Left forelimb (tissue), 1 donor: ENCODE data around the gene NPC1L1.

Experiments
- DNase-seq: peaks from one replicate; pipeline ENCODE4 v3.0.0-alpha.2; 2018; ENCODE audit warnings: low spot score

The NPC1L1 gene, protein sequence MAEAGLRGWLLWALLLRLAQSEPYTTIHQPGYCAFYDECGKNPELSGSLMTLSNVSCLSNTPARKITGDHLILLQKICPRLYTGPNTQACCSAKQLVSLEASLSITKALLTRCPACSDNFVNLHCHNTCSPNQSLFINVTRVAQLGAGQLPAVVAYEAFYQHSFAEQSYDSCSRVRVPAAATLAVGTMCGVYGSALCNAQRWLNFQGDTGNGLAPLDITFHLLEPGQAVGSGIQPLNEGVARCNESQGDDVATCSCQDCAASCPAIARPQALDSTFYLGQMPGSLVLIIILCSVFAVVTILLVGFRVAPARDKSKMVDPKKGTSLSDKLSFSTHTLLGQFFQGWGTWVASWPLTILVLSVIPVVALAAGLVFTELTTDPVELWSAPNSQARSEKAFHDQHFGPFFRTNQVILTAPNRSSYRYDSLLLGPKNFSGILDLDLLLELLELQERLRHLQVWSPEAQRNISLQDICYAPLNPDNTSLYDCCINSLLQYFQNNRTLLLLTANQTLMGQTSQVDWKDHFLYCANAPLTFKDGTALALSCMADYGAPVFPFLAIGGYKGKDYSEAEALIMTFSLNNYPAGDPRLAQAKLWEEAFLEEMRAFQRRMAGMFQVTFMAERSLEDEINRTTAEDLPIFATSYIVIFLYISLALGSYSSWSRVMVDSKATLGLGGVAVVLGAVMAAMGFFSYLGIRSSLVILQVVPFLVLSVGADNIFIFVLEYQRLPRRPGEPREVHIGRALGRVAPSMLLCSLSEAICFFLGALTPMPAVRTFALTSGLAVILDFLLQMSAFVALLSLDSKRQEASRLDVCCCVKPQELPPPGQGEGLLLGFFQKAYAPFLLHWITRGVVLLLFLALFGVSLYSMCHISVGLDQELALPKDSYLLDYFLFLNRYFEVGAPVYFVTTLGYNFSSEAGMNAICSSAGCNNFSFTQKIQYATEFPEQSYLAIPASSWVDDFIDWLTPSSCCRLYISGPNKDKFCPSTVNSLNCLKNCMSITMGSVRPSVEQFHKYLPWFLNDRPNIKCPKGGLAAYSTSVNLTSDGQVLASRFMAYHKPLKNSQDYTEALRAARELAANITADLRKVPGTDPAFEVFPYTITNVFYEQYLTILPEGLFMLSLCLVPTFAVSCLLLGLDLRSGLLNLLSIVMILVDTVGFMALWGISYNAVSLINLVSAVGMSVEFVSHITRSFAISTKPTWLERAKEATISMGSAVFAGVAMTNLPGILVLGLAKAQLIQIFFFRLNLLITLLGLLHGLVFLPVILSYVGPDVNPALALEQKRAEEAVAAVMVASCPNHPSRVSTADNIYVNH (N-terminal part only)

DNA sequence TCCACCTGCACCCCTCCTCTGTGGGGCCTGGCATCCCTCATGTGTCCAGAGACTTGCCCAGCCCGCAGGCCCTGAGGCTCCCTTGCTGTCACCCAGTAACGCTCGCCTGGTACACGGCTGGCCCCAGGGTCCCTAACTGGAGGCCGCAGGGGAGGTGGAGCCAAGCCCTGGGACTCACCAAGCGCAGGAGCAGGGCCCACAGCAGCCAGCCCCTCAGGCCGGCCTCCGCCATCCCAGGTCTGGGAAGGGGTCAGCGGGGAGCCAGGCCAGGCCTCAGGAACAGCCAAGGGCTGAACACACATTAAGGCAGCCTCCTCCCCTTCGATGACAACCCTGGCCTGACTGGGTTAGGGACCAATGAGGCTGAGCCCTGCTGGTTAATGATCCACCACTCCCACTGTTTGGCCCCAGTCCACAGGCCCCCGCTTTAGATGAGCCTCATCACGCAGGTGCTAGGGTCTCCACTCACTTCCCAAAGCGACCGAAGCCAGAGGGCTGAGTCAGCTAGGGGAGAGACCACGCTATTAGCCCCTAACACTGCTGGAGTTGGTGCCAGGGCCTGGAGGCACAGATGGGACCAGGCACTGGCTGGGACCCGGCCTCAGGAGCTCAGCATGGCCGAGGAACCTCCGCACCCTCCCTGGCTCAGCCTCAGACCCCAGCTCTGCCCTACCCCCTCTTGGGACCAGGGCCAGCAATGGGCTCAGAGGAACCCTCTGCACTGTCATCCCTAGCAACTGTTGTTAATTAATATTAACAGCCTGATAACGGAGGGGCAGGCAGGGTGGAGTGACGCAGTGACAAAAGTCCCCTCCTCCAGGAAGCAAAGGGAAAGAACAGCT, at the start of gene NPC1L1:
Gene NPC1L1 (minus strand): TSS at position 303 of the 842 bp plus-strand sequence. CDS start 71 bp downstream, at position 232.
- DNase-seq = no peak

DNA sequence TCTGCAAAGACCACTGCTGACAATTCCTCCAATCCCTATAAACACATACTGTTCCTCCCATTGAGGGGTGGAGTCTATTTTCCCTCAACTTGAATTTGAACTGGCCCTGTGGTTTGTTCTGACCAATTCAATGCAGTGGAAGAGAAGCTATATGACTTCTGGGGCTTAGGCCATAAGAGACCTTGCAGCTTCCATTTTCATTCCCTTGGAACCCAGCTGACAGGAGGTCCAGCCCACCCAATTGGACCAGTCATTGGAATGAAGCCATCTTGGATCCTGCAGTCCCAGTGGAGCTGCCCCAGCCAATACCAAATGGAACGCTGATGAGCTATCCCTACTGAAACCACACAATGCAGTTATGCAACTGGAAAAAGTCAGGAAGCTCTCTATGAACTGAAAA, 49.8 kb upstream of the NPC1L1 start:
- no peak for DNase-seq

DNA sequence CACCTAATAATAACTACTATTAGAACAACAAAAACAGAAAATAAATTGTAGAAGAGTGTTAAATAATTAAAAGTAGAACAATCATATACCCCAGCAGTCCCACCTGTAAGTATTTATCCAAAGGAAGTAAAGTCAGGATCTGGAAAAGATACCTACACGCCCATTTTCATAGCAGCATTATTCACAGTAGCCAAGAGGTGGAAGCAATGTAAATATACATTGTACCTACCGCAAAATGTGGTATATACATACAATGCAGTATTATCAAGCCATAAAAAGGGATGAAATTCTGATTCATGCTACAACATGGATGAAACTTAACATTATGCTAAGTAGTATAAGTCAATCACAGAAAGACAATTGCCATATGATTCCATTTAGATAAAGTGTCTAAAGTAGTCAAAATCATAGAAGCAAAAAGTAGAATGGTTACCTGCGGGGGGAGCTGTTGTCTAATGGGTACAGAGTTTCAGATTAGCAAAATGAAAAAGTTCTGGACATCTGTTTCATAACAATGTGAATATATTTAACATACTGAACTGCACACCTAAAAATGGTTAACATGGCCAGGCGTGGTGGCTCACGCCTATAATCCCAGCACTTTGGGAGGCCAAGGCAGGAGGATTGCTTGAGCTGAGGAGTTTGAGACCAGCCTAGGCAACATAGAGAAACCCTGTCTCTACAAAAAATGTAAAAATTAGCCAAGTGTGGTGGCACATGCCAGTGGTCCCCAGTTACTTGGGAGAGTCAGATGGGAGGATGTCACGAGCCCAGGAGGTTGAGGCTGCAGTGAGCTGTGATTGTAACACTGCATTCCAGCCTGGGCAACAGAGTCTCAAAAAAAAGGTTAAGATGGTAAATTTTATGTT, 46.9 kb upstream of the NPC1L1 start:
- DNase-seq = no peak

DNA sequence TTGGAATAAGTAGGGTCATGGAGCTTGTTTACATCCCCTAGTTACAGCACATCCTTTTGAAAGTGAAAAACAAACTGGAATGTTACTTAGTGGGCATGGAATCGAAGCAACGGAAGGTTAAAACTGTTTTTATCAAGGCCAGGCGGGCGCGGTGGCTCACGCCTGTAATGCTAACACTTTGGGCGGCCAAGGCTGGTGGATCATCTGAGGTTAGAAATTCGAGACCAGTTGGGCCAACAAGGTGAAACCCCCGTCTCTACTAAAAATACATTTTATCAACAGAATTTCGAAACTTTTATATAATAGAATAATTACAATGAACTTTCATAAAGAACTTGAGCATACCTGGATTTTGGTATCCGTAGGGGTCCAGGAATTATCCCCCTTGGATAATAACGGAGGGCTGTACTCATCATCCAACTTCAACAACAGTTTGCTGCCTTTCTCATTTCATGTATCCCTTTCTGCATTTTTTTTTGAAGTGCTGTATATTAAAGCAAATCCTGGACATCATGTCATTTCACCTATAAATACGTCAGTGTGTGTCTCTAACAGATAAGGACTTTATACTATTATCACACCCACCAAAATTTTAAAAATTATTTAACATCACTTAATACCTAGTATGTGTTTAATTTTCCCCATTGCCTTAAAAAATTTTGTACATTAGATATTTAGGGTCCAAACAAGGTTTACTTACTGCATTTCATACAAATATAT, 42.2 kb upstream of the NPC1L1 start:
- no peak for DNase-seq

DNA sequence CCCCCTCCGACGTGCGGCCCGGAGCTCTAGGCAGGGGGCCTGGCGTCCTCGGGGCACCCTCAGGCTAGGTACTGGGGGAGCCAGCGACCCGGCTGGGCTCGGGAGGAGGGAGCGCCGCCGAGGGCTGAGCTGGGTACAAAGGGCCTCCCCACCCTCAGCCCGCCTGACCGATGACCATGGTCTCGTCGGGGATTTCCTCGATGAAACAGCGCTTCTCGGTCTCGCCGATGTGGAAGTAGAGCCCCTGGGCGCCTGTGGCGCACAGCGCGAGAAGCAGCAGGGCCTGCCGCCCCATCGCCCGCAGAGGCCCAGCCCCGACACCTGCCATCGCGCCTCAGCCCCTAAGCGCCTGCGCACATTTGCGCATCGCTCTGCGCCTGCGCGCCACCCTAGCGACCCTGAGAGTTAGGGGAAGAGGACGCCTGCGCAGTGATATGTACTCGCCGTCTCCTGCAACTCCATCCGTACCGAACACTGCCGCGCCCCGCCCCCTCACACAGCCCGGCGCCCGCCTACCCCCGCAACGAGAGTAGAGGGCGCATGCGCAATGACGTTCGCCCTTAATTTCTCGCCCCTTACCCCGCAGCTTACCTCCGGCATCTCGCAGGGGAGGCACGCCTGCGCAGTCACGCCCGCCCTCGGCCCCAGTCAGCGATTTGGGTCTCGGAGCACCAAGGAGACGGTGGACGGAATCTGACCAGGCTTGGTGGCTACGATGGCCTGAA, 40.9 kb upstream of the NPC1L1 start, which contains the start of gene TMED4:
Gene TMED4 (minus strand): TSS at position 353 of the 725 bp plus-strand sequence. CDS start 25 bp downstream, at position 328.
- DNase-seq = peak; percentile 99

DNA sequence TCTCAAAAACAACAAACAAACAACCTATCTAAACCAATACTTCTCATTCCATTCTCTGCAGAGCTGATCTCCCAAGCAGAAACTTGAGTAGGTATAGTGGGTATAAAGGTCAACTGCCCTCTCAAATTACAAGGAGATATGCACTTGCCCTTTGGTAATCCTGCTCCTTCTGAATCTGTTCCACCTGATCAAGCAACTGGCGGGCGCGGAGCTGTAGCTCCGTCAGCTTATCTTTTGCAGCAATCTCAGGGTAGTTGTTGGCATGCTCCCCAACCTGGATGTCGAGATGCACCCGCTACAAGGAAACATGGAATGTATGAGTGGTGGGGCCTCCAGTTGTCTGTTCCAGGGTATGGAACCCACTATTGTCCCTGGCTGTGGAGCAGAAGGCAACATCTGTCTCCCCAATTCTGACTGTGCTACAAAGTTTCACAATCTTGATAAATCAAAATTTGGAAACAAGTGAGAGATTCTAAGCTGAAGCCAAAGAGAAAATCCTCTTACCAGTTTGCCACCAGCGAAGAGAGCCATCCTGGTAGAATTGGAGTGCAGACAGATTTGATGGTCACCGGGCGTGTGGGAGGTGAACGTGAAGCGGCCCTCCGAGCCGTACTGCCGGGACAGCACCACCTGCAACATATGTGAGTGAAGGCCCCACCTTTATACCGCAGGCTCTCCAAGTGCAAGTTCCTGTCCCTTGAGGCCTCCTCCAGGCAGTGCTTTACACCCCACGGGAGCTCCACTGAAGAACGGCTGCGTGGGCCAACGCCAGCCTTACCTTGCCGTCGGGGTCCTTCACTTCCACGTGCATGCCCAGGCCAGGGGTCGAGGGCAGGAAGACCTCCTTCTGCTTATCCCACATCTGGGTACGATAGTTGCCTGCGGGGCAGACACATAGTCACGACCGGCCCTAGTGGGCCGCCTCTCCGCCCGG, 40.1 kb upstream of the NPC1L1 start:
- no peak for DNase-seq

DNA sequence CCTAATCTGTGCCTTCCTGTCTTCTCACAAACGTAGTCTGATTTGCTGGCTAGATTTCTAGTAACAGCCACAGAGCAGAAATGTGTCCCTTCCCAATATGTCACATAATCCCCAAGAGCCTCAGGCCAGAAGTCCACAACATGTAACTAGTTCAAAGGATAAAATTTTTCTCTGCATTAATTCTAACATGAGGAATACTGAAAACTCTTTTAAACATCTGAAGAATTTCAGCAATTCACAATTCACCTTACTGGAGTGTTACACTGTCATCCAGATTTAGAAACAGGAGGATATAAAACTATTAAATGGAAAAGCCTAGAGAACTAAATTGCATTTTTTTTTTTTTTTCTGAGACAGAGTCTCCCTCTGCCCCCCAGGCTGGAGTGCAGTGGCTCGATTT, 35.1 kb upstream of the NPC1L1 start:
- DNase-seq = no peak

DNA sequence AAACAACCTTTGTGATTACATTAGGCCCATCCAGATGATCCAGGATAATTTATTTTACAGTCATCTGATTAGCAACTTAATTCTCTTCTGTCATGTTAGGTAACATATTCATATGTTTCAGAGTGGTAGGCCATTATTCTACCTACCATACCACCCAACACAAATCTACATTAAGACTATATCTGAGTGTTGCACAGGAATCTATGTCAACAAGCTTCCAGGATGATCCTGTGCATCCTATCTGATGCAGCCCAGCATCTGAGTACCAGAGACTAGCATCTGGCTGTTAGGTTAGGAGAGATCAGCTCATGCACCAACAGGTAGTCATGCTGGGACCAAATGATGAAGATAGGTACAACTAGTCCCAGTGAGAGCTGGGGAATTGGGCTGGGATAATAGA, 33.9 kb upstream of the NPC1L1 start:
- no peak for DNase-seq

DNA sequence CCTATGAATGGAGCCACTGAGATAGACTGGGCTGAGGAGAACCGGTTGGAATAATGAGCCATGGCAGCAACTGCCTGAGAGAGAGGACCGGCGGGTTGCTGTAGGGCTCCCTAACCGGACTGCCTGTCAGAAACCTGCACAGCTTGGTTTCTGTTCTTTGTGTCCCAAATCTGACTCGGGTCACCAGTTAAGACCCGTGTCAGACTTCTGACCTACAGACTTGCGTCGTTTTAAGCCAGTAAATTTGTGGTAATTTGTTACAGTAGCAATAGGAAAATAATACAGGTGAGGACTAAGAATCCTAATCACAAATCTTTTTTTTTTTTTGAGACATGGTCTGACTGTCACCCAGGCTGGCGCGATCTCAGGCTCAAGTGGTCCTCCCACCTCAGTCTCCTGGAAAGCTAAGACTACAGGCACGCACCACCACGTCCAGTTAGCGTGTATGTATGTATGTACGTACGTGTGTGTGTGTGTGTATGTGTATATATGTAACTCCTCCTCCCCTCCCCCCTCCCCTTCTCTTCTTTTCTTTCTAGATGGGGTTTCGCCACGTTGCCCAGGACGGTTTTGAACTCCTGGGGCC, 33.2 kb upstream of the NPC1L1 start:
- no peak for DNase-seq

DNA sequence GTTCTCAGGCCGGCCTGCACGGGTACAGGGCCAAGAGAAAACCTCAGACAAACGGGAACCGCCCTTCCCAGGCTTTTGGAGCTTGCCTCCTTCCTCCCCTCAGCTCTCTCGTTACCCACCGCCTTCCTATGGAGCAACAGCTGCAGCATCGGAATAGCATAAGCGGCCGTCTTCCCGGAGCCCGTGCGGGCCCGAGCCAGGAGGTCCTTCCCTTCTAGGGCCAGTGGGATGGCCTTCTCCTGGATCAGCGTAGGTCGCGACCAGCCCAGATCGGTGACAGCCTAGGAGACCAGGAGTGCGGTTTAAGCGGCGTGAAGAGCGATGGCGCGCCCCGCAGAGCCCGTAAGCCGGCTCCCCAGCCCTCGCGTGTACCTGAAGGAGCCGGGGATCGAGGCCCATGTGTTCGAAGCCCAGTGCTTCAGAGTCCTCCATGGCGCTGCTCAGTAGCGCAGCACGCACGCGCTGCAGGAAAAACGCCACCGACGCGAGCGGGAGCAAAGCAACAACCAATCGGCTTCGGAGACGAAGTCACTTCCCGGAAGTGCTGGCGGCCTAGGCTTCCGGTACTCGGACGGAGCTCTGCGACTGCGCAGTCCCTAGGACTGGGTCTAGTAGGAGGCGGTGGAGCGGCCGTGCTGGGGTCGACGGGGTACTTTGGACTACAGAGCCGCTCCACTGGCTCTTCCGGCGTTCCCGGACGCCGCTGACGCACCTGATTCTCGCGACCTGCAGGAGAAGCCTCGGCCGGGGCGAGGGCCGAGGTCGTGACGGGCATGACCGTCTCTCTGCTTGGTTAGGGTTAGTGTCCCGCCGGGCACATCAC, 32.5 kb upstream of the NPC1L1 start, which contains the start of gene DDX56:
Gene DDX56 (minus strand): TSS at position 445 of the 823 bp plus-strand sequence. CDS start 13 bp downstream, at position 432.
- peak; percentile 94 for DNase-seq

DNA sequence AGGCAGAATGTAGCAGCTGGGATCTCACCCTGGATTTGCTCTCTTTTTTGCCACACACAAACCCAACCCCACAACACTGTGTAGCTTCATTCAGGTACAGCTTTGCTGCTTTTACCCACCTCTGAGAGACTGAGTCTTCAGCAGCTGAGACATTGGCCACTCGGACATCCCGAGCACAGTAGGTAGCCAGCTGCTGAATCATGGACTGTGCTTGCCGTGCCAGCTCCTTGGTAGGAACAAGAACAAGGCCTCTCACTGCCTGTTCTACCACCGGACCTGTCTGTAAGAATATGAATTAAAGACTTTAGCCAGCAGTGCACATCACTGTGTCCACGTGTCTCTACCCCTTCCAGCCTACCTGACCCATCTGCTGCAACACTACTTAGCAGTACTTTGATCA, 31.6 kb upstream of the NPC1L1 start:
- no peak for DNase-seq

DNA sequence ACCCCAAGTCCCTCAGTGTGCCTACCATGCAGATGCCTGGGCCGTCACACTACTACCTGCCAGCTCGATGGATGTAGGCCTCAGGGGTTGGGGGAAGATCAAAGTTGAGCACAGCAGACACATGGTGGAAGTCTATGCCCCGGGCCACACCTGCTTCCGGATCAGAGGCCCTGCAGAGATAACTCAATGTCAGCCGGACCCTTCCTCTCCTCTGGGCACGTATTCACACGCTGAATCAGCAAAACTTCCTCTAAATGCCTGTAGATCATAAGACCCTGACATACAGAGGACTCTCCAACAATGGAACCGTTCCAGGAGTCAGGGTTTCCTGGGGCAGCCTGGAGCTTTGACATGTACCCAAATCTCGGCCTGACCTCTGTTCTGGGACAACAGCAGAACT, 28.8 kb upstream of the NPC1L1 start:
- DNase-seq = no peak

DNA sequence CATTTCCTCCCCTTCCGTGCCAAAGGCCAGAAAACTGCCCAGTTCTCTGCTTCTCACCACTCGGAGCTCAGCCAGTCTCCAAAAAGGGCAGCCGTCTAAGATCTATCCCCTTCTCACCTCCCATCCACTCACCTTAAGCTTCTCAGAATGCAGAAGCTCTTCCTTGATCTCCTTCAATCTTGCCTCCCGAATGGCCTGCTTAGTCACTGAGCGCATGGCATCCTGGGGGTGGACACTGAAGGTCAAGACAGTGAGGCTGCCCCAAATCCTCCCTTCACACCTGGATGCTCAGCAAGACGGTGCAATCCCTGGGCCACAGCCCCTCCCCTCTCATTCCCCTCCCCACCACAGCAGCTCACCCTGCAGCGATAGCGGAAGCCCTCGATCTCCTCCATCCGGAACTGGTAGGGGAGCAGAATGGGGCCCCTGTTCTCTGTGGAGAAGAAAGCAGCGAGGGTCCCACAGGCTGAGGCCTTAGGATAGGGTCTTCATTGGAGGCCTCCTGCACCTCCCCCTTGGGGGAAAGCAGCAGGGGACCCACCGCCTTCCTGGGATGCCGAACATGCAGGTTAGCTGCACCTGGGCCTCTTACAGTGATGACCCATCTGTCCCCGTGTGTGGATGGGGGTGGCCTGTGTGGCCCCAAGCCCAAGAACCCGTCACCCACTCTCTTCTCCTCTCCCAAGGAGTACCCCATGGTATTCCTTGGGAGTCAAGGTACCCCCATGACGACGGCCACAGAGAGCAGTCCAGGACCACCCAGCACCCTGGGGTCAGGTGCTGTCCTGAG, 27.8 kb upstream of the NPC1L1 start:
- DNase-seq = no peak

DNA sequence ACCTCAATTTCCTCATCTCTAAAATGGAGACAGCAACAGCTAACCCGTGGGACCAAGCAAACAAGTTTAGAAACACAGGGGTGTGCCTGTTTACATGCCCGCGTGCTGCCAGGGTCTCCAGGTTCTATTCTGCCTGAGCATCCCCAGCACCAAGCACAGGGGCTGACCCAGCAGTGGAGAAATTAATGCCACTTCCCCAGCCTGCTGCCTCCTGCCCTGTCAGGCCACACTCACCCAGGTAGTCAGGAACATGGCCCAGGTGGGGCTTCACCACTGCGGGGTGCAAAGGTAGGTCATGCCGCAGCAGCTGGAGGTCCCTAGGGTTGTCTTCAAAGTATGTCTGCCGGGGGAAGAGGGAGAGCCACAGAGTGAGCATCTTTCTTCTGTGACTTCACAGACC, 26.8 kb upstream of the NPC1L1 start:
- no peak for DNase-seq

DNA sequence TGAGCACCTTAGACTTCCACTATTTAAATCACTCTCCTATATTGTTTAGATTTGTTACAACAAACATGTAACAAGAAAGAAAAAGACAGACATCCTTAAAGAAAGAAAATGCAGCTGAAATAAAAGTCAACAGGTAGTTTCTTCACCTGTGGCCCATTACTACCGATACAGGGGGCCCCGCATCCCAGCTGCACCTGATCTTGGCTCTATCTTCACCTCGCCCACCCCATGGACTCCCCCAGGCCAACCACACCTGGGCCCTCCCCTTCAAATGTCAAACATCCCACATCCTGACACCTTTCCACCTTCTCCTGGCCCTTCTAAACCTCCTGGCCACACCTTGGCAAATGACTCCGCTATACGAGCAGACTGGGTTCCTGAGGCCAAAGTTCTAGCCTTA, 25.6 kb upstream of the NPC1L1 start:
- DNase-seq = no peak
